ENCODE measurements around the gene PTPN1. TPM values are rescaled to one million over a fixed set of nuclear protein-coding genes. Genes with fewer than 3 reads are reported as not detected.

The PTPN1 gene
- total and polyA plus RNA-seq, 2 of the 4 experiments (the other 2 are of a cell fraction), result 31.7 to 37.4 TPM

- no peak overlapping the region for H2AK5ac ChIP-seq (ENCODE audit: low read depth, low read length)
- H2AFZ ChIP-seq (replicated peaks; ENCODE audit: low read length, poor library complexity), result no peak overlapping the region
- H3K56ac ChIP-seq (ENCODE audit: extremely low read depth, insufficient read depth, low read length), result no peak overlapping the region
- H3K4me1 ChIP-seq (ENCODE audit: control insufficient read depth, insufficient read depth, low read length), result peaks cover 8% of the 10 kb centered on the region; the same call in 1 of the 2 replicates
- H3K36me3 ChIP-seq (ENCODE audit: control insufficient read depth, insufficient read depth, low read length), result peaks cover 16% of the 10 kb centered on the region
- H4K20me1 ChIP-seq (ENCODE audit: insufficient read depth, low read length), result no peaks in the 10 kb centered on the region; the same call in 1 of the 2 replicates
- H3K9me3 ChIP-seq (ENCODE audit: control insufficient read depth, insufficient read depth, low read length), result peaks cover 12% of the 10 kb centered on the region
- H3K27ac ChIP-seq (ENCODE audit: insufficient read depth, low read length), result no peak overlapping the region
- H2BK20ac ChIP-seq (ENCODE audit: low read depth, low read length), result no peak overlapping the region
- no peaks in the 10 kb centered on the region for H3K27me3 ChIP-seq (ENCODE audit: control insufficient read depth, insufficient read depth, low read length)
- BruUV-seq (replicated peaks), result no TSS peak
- in situ Hi-C loops (cut with MboI; ENCODE audit: low sequenced_read_pairs) (no loop called here), dilution Hi-C loops (cut with HindIII; ENCODE audit: low sequenced_read_pairs, unreplicated experiment) (no loop called here), intact Hi-C loops (cut with micrococcal nuclease) (no loop called here)
- H3K79me1 ChIP-seq (ENCODE audit: low read depth in 1 of 2, low read length in 2 of 2), result peaks cover 0 to 6% of the 10 kb centered on the region in 2 experiments; a peak in 2 of 4 replicates
- no peak overlapping the region for H3K14ac ChIP-seq (replicated peaks; ENCODE audit: low read depth, low read length)
- no peak overlapping the region for H3K4me2 ChIP-seq (ENCODE audit: low read depth, low read length)
- WGBS, 2 experiments (ENCODE audit: extremely low coverage in 2 of 2, insufficient read length in 1 of 2), result 81% methylated on average over 15 of the region's 18 CpGs; no CpG with 5 or more reads in 1 of the 2 experiments
- CTCF ChIA-PET, result no interaction called here
- no peak overlapping the region for H3K9ac ChIP-seq (ENCODE audit: low read depth, low read length)
- H3K23ac ChIP-seq (ENCODE audit: low read depth, low read length), result no peak overlapping the region
- no peak overlapping the region for H4K8ac ChIP-seq (ENCODE audit: low read depth in 2 of 2, low read length in 2 of 2)
- no peak overlapping the region for H2BK120ac ChIP-seq (ENCODE audit: low read depth, low read length)
- TF ChIP-seq MAFK (IDR thresholded peaks at IDR 0.05; ENCODE audit: low read depth, low read length) (no peak), FOS (IDR thresholded peaks at IDR 0.05; ENCODE audit: low read depth, low read length) (no peak)
- no peak overlapping the region for H3K18ac ChIP-seq (ENCODE audit: low read depth, low read length)
- no peak overlapping the region; the same call in 2 of the 3 replicates for H2BK15ac ChIP-seq (ENCODE audit: low read depth, low read length)
- no peak overlapping the region for H3K4ac ChIP-seq (ENCODE audit: low read depth, low read length)
- POLR2A ChIA-PET (ENCODE audit: unreplicated experiment), result no interaction called here
- ATAC-seq (ENCODE audit: low read depth) (no peak), DNase-seq (no peak)
- no peak overlapping the region for H2BK5ac ChIP-seq (ENCODE audit: low read depth, low read length, poor library complexity, severe bottlenecking)
- no peak overlapping the region for H2AK9ac ChIP-seq (replicated peaks; ENCODE audit: low read depth, low read length, poor library complexity)
- peaks cover 4% of the 10 kb centered on the region; the same call in 1 of the 2 replicates for H3K9me1 ChIP-seq (ENCODE audit: insufficient read depth, low read length)
- H3K4me3 ChIP-seq (ENCODE audit: insufficient read depth, low read depth, low read length), result no peak overlapping the region
- no peak overlapping the region for H4K5ac ChIP-seq (ENCODE audit: low read depth, low read length)
- H4K91ac ChIP-seq (ENCODE audit: insufficient read depth, low read depth, low read length), result no peak overlapping the region
Measured at GRCh38 chr20:50624351-50625016, 114.3 kb downstream of the PTPN1 start.
